HG02642 (cell line): ENCODE measurements around the gene ASIC4.

Experiments used
- ATAC-seq: cut with Tn5 transposase; IDR thresholded peaks from one replicate; pipeline ENCODE4 v1.9.1; 2021; ENCODE audit warnings: mild to moderate bottlenecking; ENCODE audit not compliant: unreplicated experiment, poor library complexity

ASIC4 gene

DNA sequence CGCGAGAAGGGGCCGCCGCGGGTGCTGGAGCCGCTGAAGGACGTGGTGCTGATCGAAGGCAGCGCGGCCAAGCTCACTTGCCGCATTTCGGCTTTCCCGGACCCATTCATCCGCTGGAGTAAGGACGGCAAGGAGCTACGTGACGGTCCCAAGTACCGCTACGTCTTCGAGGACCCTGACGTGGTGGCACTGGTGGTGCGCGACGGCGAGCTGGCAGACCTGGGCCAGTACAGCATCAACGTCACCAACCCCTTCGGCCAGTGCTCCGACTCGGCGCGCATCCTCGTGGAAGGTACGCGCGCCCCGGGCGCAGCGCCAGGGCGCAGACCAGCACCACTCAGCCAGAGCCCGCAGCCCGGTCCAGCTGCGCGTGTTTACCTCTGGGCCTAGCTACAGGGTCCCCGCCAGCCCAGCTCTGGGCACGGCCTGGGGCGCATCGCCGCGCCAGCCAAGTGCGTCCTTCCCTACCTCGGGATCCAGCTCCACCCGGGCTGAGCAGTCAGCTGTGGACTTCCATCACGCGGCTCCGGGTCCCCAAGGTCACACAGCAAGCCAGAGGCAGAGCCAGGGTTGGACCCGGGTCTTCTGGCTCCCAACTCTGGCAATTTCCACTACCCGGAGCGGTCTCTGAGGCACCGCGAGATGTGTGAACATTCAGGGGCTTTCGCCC is 17.3 kb upstream of the ASIC4 start:
- ATAC-seq = no peak

DNA sequence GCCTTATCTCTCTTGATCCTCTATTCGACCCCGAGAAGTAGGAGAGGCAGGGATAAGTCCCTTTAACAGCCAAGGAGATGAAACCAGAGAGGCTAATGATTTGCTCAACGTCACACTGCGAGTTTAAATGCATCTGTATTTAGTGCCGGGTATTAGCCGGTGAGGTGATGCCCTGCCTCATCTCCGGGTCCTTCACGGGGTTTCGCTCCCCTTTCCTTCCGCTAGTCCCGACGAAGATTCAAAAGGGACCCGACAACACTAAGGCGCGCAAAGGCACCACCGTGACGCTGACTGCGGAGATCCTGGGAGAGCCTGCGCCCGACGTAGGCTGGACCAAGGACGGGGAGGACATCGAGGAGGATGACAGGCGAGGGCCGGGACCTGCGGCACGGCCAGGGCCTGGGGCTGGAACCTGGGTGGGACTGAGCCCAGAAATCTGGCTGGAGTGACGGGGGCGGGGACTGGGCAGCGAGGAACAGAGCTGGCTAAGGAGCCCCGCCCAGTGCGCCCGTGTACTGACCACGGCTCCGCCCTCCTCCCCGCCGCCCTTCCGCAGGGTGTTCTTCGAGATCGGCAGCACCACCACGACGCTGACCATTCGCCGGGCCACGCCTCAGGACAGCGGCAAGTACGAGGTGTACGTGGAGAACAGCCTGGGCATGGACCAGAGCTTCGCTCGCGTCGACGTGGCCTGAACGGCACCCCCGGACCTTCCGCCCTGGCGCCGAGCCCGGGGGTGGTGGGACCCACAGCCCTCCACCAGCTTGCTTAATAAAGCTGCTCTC is 16.6 kb upstream of the ASIC4 start:
- ATAC-seq = peak; percentile 20

DNA sequence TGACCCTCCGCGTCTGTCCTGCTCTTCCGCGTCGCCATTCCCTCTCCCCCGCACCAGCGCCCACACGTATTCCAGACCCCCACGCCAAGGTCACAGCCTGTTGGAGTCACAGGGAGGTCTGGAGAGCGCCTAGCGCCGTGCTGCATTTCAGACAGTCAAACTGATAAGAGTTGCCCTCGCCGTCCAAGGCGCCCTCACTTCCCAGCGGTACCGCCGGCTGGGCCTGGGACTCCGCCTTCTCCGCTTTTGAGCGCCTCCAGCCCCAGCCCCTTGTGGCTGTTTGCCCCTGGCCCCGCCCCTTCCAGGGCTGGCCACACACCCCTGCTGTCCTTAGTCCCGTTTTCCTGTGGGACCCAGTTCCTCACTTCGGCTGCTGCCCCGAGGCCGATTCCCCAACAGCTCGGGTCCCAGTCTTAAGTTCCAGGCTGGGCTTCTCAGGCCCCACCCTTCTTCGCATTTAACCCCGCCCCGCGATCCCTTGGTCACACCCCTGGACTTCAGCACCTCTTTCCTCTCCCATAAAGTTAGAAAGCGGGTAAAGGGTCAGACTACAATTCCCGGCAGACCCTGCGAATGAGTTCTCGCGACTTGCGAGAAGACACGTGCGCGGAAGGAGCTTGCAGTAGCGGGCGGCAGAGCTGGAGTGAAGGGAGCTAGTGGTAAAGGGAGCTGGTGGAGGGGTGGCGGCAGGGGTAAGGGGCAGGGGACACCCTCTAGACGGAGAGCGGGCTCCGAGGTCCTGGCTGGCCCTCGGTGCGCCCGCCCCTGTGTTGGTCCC is 15.8 kb upstream of the ASIC4 start, which contains the start of gene GMPPA:
Gene GMPPA (plus strand): TSS at position 612 of the 778 bp plus-strand sequence. CDS start 1,085 bp downstream, outside the sequence.
- ATAC-seq = peak; percentile 91

DNA sequence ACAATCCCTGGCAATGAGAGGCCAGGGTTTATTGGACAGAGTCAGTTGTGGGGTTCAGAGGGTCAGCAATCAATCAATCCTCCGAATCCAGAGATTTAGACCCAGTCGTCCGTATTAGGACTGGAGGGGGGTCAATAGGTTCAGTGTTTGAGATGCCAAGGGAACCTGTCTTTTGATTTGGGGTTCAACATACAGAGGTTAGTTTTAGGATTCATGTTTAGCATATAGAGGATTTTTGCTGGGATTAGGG is 15.3 kb upstream of the ASIC4 start:
- ATAC-seq = no peak

DNA sequence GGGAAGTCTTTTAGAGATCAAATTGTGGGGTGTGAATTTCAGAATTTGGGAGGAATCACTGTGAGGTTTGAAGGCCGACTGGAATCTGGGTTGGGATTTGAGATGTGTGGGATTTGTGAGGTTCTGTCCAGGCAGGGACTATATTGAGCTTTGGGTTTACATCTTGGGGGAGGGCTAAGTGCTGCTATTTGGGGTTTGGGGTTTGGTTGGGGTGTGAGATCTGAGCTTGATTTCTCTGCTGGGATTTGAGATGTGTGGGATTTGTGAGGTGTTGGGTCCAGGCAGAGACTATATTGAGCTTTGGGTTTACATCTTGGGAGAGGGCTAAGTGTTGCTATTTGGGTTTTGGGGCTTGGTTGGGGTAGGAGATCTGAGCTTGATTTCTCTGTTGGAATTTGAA is 14.7 kb upstream of the ASIC4 start:
- ATAC-seq = no peak

DNA sequence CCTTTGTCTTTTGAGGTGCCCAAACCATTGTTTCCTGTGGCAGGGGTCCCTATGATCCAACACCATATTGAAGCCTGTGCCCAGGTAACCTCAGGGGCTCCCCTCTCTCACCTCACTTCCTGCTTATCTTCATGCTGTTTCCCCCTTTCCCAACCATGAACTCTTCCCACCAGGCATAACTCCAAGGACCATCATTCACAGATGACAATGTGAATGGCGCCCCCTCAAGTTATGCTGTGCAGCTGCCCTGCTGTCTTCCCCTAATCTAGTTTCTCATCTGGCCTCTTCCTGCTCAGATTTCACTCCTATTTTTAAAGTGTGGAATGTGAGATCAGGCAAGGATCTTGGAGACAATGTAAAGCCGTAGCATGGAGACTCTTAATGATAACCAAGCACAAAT is 14.1 kb upstream of the ASIC4 start:
- ATAC-seq = no peak

DNA sequence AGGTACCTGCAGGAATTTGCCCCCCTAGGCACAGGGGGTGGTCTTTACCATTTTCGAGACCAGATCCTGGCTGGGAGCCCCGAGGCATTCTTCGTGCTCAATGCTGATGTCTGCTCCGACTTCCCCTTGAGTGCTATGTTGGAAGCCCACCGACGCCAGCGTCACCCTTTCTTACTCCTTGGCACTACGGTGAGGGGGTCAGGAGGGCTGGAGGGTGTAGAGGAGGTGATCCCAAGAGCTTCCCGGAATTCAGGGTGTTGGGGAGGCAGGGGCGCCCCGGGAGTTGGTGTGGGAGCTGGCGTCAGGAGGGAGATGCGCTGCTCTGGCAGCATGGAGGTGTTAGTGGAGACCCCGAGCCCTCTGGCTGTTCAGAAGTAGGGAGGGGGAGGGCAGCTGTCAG is 12.4 kb upstream of the ASIC4 start:
- ATAC-seq = no peak

DNA sequence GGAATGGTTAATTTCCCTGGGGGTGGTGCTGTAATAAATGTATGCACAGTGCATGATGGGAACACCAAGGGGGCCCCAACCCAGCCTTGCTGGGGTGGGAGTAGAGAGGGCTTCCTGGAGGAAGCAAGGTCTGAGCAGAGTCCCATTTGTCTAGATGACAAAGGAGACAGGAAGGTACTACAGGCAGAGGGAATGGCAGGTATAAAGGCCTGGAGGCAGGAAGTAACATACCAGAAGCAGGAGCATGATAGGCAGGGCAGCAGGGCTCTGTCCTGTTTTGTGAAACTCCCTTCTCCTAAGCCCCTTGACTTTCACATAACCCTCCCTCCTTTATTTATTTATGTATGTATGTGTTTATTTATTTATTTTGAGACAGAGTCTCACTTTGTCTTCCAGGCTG is 11.7 kb upstream of the ASIC4 start:
- no peak for ATAC-seq

DNA sequence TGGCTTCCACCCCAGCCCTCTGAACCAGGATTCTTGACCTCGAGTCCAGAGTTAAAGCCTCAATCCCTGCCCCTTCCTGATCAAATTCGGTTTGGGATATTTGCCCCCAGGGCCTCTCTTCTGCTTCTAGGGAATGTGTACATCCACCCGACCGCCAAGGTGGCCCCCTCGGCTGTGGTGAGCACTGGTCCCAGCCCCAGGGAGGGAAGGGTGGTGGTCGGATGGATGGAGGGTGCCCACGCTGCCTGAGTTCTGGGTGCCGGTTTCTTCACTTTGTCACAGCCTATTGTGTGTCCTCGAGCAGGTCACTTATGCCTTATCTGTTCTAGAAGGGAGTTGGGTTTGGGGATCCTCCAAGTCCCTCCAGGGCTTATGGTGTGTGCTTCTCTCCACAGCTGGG is 8.7 kb upstream of the ASIC4 start:
- no peak for ATAC-seq

DNA sequence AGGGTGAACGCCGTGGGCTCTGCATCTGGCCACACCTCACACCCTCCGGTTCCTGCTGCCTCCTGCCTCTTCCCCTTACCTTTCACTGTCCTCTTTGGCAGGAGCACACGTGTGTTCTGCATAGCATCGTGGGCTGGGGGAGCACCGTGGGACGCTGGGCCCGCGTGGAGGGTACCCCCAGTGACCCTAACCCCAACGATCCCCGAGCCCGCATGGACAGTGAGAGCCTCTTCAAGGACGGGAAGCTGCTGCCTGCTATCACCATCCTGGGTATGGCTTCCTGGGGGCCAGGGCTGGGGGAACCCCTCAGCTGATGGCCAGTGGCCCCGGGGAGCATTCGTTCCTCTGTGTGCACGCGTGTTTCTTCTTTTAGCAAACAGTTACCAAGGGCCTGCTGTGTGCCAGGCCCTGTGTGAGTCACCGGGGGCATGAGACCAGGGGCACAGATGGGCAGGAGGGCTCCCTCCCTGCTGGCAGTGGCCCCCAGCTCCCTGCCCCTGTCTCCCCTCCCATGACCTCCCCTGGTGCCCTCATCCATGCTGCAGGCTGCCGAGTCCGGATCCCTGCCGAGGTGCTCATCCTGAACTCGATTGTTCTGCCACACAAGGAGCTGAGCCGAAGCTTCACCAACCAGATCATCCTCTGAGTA is 8.0 kb upstream of the ASIC4 start:
- no peak for ATAC-seq

DNA sequence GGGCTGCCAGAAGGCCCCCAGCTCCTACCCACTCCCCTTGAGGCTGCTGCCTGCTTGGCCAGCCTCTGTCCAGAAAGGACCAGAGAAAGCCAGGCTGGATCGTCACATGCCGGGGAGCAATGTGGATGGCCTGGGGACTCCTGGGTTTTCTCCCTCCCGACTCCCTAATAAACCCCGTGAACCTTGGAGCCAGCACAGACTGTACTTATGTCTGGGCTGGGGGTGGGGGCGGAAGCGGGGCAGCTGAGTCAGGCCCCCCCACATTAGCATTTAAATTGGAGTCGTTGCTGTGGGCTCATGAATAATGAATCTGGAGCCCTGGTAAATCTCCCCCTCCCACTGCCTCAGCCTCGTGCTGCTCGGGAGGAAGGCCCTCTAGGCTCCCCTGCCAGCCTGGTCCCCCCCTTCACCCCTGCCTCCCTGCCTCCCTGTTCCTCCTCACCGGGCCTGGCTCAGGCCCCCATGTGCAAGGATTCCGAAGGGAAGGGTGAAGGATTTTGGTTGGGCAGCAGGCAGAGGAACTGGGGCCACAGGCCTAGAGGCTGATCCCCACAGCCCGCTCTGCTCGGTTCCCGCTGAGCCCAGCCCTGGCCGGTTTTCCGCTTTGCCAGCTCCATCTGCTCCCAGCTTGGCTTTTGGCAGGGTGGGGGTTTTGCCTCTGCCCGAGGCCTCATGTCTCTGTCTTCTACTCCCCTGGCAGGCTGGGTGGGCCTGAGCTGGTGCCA is 7.3 kb upstream of the ASIC4 start:
- ATAC-seq = no peak

DNA sequence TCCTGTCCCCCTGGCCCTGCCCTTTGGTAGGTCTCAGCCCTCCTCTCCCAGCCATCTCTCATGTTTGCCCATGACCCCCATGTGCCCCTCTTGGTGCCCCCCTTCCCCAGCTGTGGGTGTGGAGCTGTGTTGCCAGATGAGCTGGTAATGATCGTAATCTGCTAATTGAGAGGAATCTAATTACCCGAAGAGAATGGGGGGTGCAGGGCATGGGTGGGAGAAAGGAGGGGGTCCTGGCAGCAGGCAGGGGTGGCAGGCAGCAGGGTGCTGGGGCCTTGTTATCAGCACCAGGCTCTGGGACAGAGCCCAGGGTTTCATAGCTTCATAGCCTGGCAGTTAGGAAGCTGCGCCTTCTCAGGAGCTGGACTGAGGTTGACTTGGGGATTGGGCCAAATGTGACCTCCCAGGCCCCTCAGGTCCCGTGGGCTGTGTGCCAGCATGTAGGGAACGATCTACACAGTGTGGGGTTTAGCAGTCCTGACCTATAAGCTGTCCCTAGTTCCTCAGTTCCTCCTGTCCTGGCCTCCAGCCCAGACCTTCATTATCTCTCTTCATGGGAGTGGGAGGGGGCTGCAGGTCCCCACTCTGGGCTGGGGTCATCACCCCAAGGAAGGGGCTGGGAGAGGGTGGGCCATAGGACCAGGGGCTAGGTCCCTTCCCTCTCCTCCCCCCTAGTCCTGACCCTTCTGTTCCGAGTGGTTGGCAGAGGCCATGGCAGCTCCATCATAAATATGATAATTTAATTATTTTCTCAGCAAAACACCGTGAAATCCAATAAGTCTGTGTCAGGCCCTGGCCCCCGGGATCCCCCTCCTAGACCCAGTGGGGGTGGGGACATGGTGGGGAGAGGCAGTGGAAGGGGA is 6.5 kb upstream of the ASIC4 start:
- ATAC-seq = no peak

DNA sequence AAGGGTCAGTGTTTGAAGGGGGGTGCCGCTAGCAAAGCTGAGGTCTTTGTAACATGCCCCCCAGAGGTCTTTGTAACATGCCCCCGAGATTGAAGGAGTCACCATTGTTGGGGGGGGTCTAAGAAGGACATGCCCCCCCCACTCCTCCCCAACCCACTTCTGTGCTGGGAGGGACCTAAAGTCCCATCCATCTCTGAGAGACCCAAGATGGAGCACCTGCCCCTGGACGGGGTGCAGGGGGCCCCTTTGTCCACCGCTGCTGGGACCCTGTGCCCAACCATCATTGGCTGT is 5.9 kb upstream of the ASIC4 start:
- ATAC-seq = no peak

DNA sequence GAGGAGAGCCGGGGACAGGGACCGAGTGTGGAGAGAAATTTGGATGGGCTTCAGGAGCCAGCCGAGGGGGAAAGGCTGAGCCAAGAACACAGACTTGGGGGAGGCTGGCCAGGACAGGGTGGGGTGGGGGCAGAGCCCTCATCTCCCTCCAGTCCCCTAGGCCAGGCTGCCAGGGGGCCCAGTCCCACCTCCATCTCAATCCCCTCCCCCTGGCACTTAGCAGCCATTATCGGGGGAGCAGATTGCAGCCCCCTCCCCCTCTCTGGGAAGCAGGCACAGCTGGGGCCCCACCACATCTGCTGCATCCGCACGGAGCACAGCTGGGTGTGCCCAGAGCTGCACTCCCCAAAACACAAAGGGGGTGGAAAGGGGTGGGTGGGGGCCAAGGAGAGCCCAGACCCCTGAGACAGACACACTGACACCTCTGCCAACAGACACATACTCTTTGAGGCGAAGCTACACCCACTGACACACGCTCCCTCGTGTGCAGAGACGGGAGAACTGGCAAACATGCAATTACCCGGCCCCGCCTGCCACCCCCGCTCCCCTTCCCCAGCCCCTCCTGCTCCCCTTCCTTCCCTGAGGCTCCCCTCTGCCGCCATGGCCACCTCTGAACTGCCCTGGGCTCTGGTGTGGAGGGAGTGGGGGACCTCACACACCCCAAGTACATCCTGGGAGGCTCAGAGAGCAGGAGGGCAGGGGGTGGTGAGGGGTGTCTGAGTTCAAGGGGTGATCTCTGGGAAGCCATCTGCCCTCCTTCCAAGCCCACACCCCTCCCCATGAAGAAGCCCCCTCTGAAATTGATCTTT is 5.1 kb upstream of the ASIC4 start:
- peak; percentile 29 for ATAC-seq

DNA sequence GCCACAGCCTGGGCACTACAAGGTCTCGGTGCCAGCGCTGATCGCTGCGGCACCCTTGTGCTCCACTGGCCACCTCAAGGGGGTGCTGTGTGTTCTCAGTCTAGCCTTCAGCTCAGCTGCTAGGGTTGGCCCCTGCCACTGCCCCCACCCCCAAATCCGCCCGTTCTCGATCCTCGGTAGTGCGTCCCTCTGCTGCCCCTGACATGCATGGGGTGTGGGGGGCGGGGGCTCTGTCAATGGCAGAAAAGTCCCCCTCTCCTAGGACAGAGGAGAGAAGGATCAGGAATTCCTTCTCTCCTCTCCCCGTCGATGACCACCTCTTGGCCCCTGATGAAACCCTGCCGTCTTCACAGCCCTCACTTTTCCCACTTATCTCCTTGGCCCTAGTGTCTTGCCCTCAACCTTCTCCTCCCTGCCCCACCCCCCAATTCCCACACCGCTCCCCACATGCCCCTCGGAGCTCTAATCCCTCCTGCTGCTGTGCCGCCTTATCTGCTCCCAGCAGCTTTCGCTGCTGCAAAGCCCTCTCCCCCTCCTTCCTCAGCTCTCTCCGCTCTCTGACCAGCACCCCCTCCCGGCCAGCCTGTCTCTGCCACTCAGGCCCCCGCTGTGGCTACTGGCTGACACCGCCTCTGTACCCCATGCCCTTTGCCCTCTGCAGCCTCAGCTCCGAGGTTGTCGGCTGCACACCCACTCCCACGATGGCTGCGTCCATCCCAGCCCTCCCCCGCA is 4.3 kb upstream of the ASIC4 start:
- ATAC-seq = peak; percentile 63

DNA sequence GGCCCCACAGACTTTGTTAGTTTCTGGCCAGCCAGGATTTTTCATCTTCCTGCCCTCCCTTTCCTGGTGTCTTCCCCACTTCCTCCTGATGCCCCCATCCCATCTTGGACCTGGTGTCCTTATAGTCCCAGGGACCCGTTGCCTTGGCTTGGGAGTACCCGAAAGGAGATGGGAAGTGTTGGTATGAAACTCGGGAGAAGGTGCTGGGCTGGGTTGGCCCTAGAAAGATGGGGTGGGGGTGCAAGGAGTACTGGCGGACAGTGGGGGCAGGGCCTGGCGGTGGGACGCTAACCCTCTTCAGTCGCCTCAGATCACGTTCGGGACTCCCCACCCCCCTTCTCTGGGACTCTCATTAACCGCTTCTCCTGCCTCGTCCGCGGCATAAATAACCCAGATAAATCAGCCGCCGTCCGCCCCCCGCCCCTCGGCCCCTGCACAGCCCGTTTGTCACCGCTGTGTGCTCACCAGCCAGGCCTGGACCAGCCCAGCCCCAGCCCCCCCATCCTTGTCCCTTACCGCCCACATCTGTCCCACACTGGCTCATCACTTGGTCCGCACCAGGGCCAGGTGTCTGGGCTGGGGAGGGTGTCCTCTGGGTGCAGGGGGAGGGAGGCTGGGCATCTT is 3.7 kb upstream of the ASIC4 start:
- ATAC-seq = no peak

DNA sequence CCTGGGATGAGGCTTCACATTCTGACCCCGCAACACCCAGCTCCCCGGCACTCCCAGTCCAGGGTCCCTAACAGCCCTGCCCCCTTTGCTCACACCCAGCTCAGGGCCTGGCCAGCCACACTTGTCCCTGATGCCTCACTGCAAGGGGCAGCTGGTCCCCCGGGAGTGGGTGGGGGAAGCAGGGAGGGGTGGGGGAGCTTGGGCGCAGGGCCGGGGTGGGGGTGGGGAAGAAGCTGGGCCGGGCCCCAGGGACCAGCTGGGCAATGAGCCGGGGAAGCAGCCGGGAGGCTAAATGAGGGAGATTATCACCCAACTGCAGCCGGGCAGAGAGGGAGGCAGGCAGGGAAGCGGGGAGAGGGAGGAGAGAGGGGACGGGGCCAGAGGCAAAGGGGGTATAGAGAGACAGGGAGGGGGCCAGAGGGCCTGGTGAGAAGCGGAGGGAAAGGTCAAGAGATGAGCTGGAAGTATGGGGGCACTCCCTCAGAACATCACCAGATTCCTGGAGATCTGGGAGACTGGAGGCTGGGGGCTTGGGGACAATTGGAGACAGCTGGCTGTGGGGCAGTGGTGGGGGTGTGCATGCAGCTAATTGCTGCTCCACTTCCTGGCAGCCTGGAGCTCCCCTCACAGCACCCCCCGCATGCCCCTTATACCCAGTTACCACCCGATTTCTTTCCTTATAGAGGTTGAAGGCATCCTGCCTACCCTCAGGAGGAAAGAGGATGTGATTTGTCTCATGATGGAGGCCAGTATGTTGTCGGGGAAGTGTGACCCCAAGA is 2.5 kb upstream of the ASIC4 start:
- no peak for ATAC-seq
